WERI-Rb-1 (cell line): ENCODE data around the gene HEXIM1.
A peak's percentile ranks its signal among the peaks of the same experiment; 100 is the strongest.
"Not testable (repeated sequence)": the region's sequence is repeated elsewhere in the genome, so short reads cannot be mapped to it uniquely, and the experiment has no call there.

Experiments
- DNase-seq: peaks from one replicate; pipeline ENCODE4 v3.0.0-alpha.2; 2020
- H3K27ac ChIP-seq: fragments of 250-450 bp; sonication (Bioruptor Pico); 2 replicates; pipeline ENCODE4 v1.5.1; 2020; ENCODE audit warnings: mild to moderate bottlenecking, moderate library complexity
- H3K27me3 ChIP-seq: fragments of 250-450 bp; sonication (Bioruptor Pico); 2 replicates; pipeline ENCODE4 v1.5.1; 2021; ENCODE audit warnings: mild to moderate bottlenecking, low read depth, moderate library complexity; ENCODE audit not compliant: insufficient read depth, severe bottlenecking
- H3K36me3 ChIP-seq: fragments of 250-450 bp; sonication (Bioruptor Pico); 2 replicates; pipeline ENCODE4 v1.5.1; 2020; ENCODE audit warnings: mild to moderate bottlenecking, moderate library complexity
- H3K4me3 ChIP-seq: 2 replicates; pipeline ENCODE4 v1.5.1; 2011; ENCODE audit warnings: low read depth, mild to moderate bottlenecking, control low read depth, low read length
- H3K9me3 ChIP-seq: fragments of 250-450 bp; sonication (Bioruptor Pico); 2 replicates; pipeline ENCODE4 v1.5.1; 2021; ENCODE audit warnings: mild to moderate bottlenecking, moderate library complexity; ENCODE audit not compliant: severe bottlenecking
- CTCF ChIP-seq: IDR thresholded peaks from 2 replicates; pipeline ENCODE4 v1.5.1; 2011; ENCODE audit warnings: low read depth, mild to moderate bottlenecking, control low read depth, inconsistent platforms, low read length

The HEXIM1 gene

GRCh38 chr17:45120558-45120957, 27.7 kb upstream of the HEXIM1 start:
- no peak for DNase-seq
- no peaks in the 10 kb centered on the region for H3K27me3 ChIP-seq
- no peak overlapping the region for H3K4me3 ChIP-seq
- no peak overlapping the region for H3K27ac ChIP-seq
- H3K9me3 ChIP-seq: no peaks in the 10 kb centered on the region
- H3K36me3 ChIP-seq: peaks cover 11% of the 10 kb centered on the region
- TF ChIP-seq CTCF: peak; percentile 28; the same call in 1 of the 2 replicates

GRCh38 chr17:45121055-45121454, 27.2 kb upstream of the HEXIM1 start:
- H3K27me3 ChIP-seq: no peaks in the 10 kb centered on the region
- TF ChIP-seq CTCF: no peak
- DNase-seq: no peak
- H3K27ac ChIP-seq: no peak overlapping the region
- H3K4me3 ChIP-seq: no peak overlapping the region
- H3K36me3 ChIP-seq: peaks cover 13% of the 10 kb centered on the region
- H3K9me3 ChIP-seq: no peaks in the 10 kb centered on the region

- Histone ChIP-seq H3K36me3 (peaks cover 12% of the 10 kb centered on the region; the same call in 1 of the 2 replicates), H3K27ac (no peak overlapping the region), H3K27me3 (no peaks in the 10 kb centered on the region), H3K4me3 (no peak overlapping the region), H3K9me3 (no peaks in the 10 kb centered on the region)
- no peak for DNase-seq
- no peak for TF ChIP-seq CTCF
These were observed 25.1 kb upstream of the HEXIM1 start for GRCh38 chr17:45123076-45123770.

- no peaks in the 10 kb centered on the region for H3K27me3 ChIP-seq
- H3K27ac ChIP-seq: no peak overlapping the region
- H3K4me3 ChIP-seq: no peak overlapping the region
- no peaks in the 10 kb centered on the region for H3K9me3 ChIP-seq
- no peak for TF ChIP-seq CTCF
- H3K36me3 ChIP-seq: peaks cover 7% of the 10 kb centered on the region; the same call in 1 of the 2 replicates
- DNase-seq: no peak
These were observed 24.1 kb upstream of the HEXIM1 start for GRCh38 chr17:45123930-45124796.

GRCh38 chr17:45124797-45125122, 23.5 kb upstream of the HEXIM1 start:
- H3K9me3 ChIP-seq, H3K27ac ChIP-seq: not testable (repeated sequence)

GRCh38 chr17:45125509-45125908, 22.8 kb upstream of the HEXIM1 start:
- H3K27ac ChIP-seq: no peak overlapping the region
- peaks cover 4% of the 10 kb centered on the region; the same call in 1 of the 2 replicates for H3K36me3 ChIP-seq
- no peak for DNase-seq
- no peak for TF ChIP-seq CTCF
- no peaks in the 10 kb centered on the region for H3K9me3 ChIP-seq
- no peak overlapping the region for H3K4me3 ChIP-seq
- no peaks in the 10 kb centered on the region for H3K27me3 ChIP-seq

More at GRCh38 chr17:45124797-45125122, 23.5 kb upstream of the HEXIM1 start:
- not testable (repeated sequence) for H3K27me3 ChIP-seq, H3K36me3 ChIP-seq, H3K4me3 ChIP-seq, DNase-seq
